HUES48 (cell line): ENCODE results near the gene TRAPPC11.
A peak's percentile ranks its signal among the peaks of the same experiment; 100 is the strongest.

Experiments used
- H3K27ac ChIP-seq: one replicate; pipeline ENCODE4 v1.7.0; 2013; ENCODE audit warnings: low read depth, low read length, inconsistent platforms
- H3K27me3 ChIP-seq: 2 replicates; pipeline ENCODE4 v1.6.1; 2013; ENCODE audit warnings: mild to moderate bottlenecking, low read length; ENCODE audit not compliant: control insufficient read depth, insufficient read depth
- H3K36me3 ChIP-seq: 2 replicates; pipeline ENCODE4 v1.6.1; 2013; ENCODE audit warnings: low read length; ENCODE audit not compliant: control insufficient read depth, insufficient read depth
- H3K4me1 ChIP-seq: 2 replicates; pipeline ENCODE4 v1.6.1; 2013; ENCODE audit warnings: mild to moderate bottlenecking, low read length; ENCODE audit not compliant: control insufficient read depth, insufficient read depth
- H3K4me3 ChIP-seq: 2 replicates; pipeline ENCODE4 v1.5.1; 2013; ENCODE audit warnings: mild to moderate bottlenecking, low read depth, low read length
- H3K9ac ChIP-seq: 2 replicates; pipeline ENCODE4 v1.6.1; 2013; ENCODE audit warnings: mild to moderate bottlenecking, low read depth, low read length, moderate library complexity
- H3K9me3 ChIP-seq: 2 replicates; pipeline ENCODE4 v1.6.1; 2013; ENCODE audit warnings: low read length; ENCODE audit not compliant: control insufficient read depth, insufficient read depth

The TRAPPC11 gene

GRCh38 chr4:183733181-183733580 lies 74.1 kb downstream of the TRAPPC11 start:
- Histone ChIP-seq H3K9ac (no peak overlapping the region), H3K4me3 (no peak overlapping the region), H3K4me1 (no peaks in the 10 kb centered on the region), H3K36me3 (no peaks in the 10 kb centered on the region), H3K27me3 (no peaks in the 10 kb centered on the region), H3K27ac (no peak overlapping the region), H3K9me3 (peaks cover 3% of the 10 kb centered on the region; the same call in 1 of the 2 replicates)

GRCh38 chr4:183738081-183738673 lies 79.1 kb downstream of the TRAPPC11 start:
- Histone ChIP-seq H3K4me1 (no peaks in the 10 kb centered on the region), H3K36me3 (no peaks in the 10 kb centered on the region), H3K9ac (no peak overlapping the region), H3K27me3 (no peaks in the 10 kb centered on the region), H3K9me3 (peaks cover 3% of the 10 kb centered on the region; the same call in 1 of the 2 replicates), H3K27ac (no peak overlapping the region), H3K4me3 (no peak overlapping the region)

- Histone ChIP-seq H3K27me3 (no peaks in the 10 kb centered on the region), H3K4me3 (no peak overlapping the region), H3K4me1 (no peaks in the 10 kb centered on the region), H3K36me3 (no peaks in the 10 kb centered on the region), H3K27ac (no peak overlapping the region), H3K9ac (no peak overlapping the region), H3K9me3 (peaks cover 3% of the 10 kb centered on the region; the same call in 1 of the 2 replicates)
These were observed 79.9 kb downstream of the TRAPPC11 start for GRCh38 chr4:183738961-183739360.

GRCh38 chr4:183746305-183747229 lies 87.5 kb downstream of the TRAPPC11 start:
- H3K36me3 ChIP-seq = no peaks in the 10 kb centered on the region
- no peaks in the 10 kb centered on the region for H3K27me3 ChIP-seq
- no peak overlapping the region for H3K27ac ChIP-seq
- no peaks in the 10 kb centered on the region for H3K4me1 ChIP-seq
- no peak overlapping the region for H3K4me3 ChIP-seq
- H3K9ac ChIP-seq = no peak overlapping the region
- peaks cover 4% of the 10 kb centered on the region; the same call in 1 of the 2 replicates for H3K9me3 ChIP-seq

- Histone ChIP-seq H3K4me1 (no peaks in the 10 kb centered on the region), H3K4me3 (no peak overlapping the region), H3K27me3 (no peaks in the 10 kb centered on the region), H3K9ac (no peak overlapping the region), H3K27ac (no peak overlapping the region), H3K9me3 (peaks cover 4% of the 10 kb centered on the region; the same call in 1 of the 2 replicates), H3K36me3 (no peaks in the 10 kb centered on the region)
These were observed 88.3 kb downstream of the TRAPPC11 start for GRCh38 chr4:183747380-183747779.

GRCh38 chr4:183747931-183748670 lies 89.0 kb downstream of the TRAPPC11 start:
- Histone ChIP-seq H3K27me3 (no peaks in the 10 kb centered on the region), H3K27ac (no peak overlapping the region), H3K9me3 (peaks cover 4% of the 10 kb centered on the region; the same call in 1 of the 2 replicates), H3K4me1 (no peaks in the 10 kb centered on the region), H3K4me3 (no peak overlapping the region), H3K9ac (no peak overlapping the region), H3K36me3 (no peaks in the 10 kb centered on the region)

- Histone ChIP-seq H3K9me3 (peaks cover 4% of the 10 kb centered on the region; the same call in 1 of the 2 replicates), H3K36me3 (no peaks in the 10 kb centered on the region), H3K4me1 (no peaks in the 10 kb centered on the region), H3K27ac (no peak overlapping the region), H3K27me3 (no peaks in the 10 kb centered on the region), H3K9ac (no peak overlapping the region), H3K4me3 (no peak overlapping the region)
These were observed 92.0 kb downstream of the TRAPPC11 start for GRCh38 chr4:183751106-183751505.

GRCh38 chr4:183755596-183755995 lies 96.5 kb downstream of the TRAPPC11 start:
- Histone ChIP-seq H3K9ac (no peak overlapping the region), H3K4me1 (no peaks in the 10 kb centered on the region), H3K27me3 (no peaks in the 10 kb centered on the region), H3K36me3 (no peaks in the 10 kb centered on the region), H3K27ac (no peak overlapping the region), H3K9me3 (no peaks in the 10 kb centered on the region), H3K4me3 (no peak overlapping the region)

GRCh38 chr4:183757060-183757459 lies 98.0 kb downstream of the TRAPPC11 start:
- Histone ChIP-seq H3K9ac (no peak overlapping the region), H3K4me1 (no peaks in the 10 kb centered on the region), H3K27ac (no peak overlapping the region), H3K36me3 (no peaks in the 10 kb centered on the region), H3K9me3 (no peaks in the 10 kb centered on the region), H3K4me3 (no peak overlapping the region), H3K27me3 (no peaks in the 10 kb centered on the region)

- Histone ChIP-seq H3K27me3 (no peaks in the 10 kb centered on the region), H3K9ac (no peak overlapping the region), H3K9me3 (no peaks in the 10 kb centered on the region), H3K27ac (no peak overlapping the region), H3K36me3 (no peaks in the 10 kb centered on the region), H3K4me3 (peak overlapping the region; percentile 46), H3K4me1 (no peaks in the 10 kb centered on the region)
These were observed 99.1 kb downstream of the TRAPPC11 start for GRCh38 chr4:183758061-183758757.
